A549 (cell line): ENCODE measurements around the gene PREX1. TPM values are rescaled to one million over a fixed set of nuclear protein-coding genes. Genes with fewer than 3 reads are reported as not detected.

Experiments used
- ATAC-seq, 2 experiments: fragments of 200-7000 bp in 1 of 2; fragments of >200 bp in 1 of 2; cut with Nextera tagmentation in 1 of 2; cut with Tn5 transposase in 1 of 2; 3 replicates each; pipeline versions ENCODE4 v1.8.0 to v1.9.1; 2018 to 2020; ENCODE audit warnings: mild to moderate bottlenecking in 1 of 2, moderate library complexity in 1 of 2
- CTCF ChIA-PET: fragments of 300-600 bp; sonication (Branson Sonifier 250); formaldehyde crosslinking; extraction: SDS; loops from one replicate; lab custom pipeline; 2021; ENCODE audit warnings: antibody characterized with exemption, inconsistent platforms; lab: Yijun Ruan, JAX
- POLR2A ChIA-PET: fragments of 350-600 bp; formaldehyde crosslinking; extraction: SDS; loops from one replicate; lab custom pipeline; 2021; ENCODE audit warnings: antibody characterized with exemption, inconsistent platforms; lab: Yijun Ruan, JAX
- DNase-seq, 2 experiments: peaks; one replicate each; pipeline versions ENCODE4 v3.0.0 to v3.0.0-alpha.2; 2011 to 2016; ENCODE audit warnings: low read depth in 1 of 2, low spot score in 1 of 2
- FAIRE-seq: peaks from 2 replicates; lab custom pipeline; 2011; peaks lifted over from hg19 to GRCh38; lab: Jason Lieb, UNC
- H3K27ac ChIP-seq, 2 experiments: fragments of >200 bp; sonication (Bioruptor Twin); formaldehyde crosslinking; 3 replicates each; pipeline ENCODE4 v1.5.1; 2016 to 2017
- H3K4me1 ChIP-seq: fragments of >200 bp; sonication (Bioruptor Twin); formaldehyde crosslinking; 3 replicates; pipeline ENCODE4 v1.6.1; 2016
- H3K4me2 ChIP-seq: fragments of >200 bp; sonication (Bioruptor Twin); formaldehyde crosslinking; 3 replicates; pipeline ENCODE4 v1.6.1; 2016
- H3K4me3 ChIP-seq: fragments of >200 bp; sonication (Bioruptor Twin); formaldehyde crosslinking; 3 replicates; pipeline ENCODE4 v1.5.1; 2016
- H3K9me3 ChIP-seq: fragments of >200 bp; sonication (Bioruptor Twin); formaldehyde crosslinking; 3 replicates; pipeline ENCODE4 v1.6.1; 2016
- BHLHE40 ChIP-seq: IDR thresholded peaks from 2 replicates; pipeline ENCODE4 v1.6.1; 2012; ENCODE audit warnings: low read depth, low read length, inconsistent platforms
- CBX2 ChIP-seq: fragments of 200-600 bp; sonication (generic); IDR thresholded peaks from 2 replicates; pipeline ENCODE4 v1.6.1; 2016; ENCODE audit warnings: low read depth, mild to moderate bottlenecking, borderline replicate concordance
- CBX8 ChIP-seq: fragments of 200-600 bp; sonication (generic); IDR thresholded peaks from 2 replicates; pipeline ENCODE4 v1.6.1; 2016
- CHD2 ChIP-seq: fragments of 150-350 bp; IDR thresholded peaks from 2 replicates; pipeline ENCODE4 v1.6.1; 2014; ENCODE audit warnings: low read length; ENCODE audit not compliant: partially characterized antibody
- E2F6 ChIP-seq: IDR thresholded peaks from 2 replicates; pipeline ENCODE4 v1.6.1; 2012; ENCODE audit warnings: low read depth, borderline replicate concordance
- EP300 ChIP-seq, 2 experiments: fragments of >200 bp; sonication (Bioruptor Twin); formaldehyde crosslinking; IDR thresholded peaks; 2 replicates in 1 of 2; 3 replicates in 1 of 2; pipeline ENCODE4 v1.6.1; 2016 to 2017
- FOSB ChIP-seq: fragments of 250-450 bp; sonication (Bioruptor Pico); IDR thresholded peaks from 2 replicates; pipeline ENCODE4 v1.5.0; 2020; ENCODE audit warnings: mild to moderate bottlenecking, moderate library complexity
- FOSL2 ChIP-seq, 2 experiments: fragments of 450-650 bp in 1 of 2; fragments of >200 bp in 1 of 2; sonication (Bioruptor Twin) in 1 of 2; formaldehyde crosslinking; IDR thresholded peaks; 2 replicates each; pipeline versions ENCODE4 v1.5.0 to v1.6.1; 2016 to 2020; ENCODE audit warnings: mild to moderate bottlenecking in 1 of 2, moderate library complexity in 1 of 2
- GATA3 ChIP-seq: IDR thresholded peaks from 2 replicates; pipeline ENCODE4 v1.6.1; 2012; ENCODE audit warnings: borderline replicate concordance
- HOXA7 ChIP-seq: fragments of 250-450 bp; sonication (Bioruptor Pico); IDR thresholded peaks from 2 replicates; pipeline ENCODE4 v1.5.0; 2020; ENCODE audit warnings: mild to moderate bottlenecking, moderate library complexity
- HOXB13 ChIP-seq: fragments of 250-450 bp; sonication (Bioruptor Pico); IDR thresholded peaks from 2 replicates; pipeline ENCODE4 v1.5.0; 2020; ENCODE audit warnings: low read depth, mild to moderate bottlenecking, moderate library complexity
- HOXB5 ChIP-seq: fragments of 250-450 bp; sonication (Bioruptor Pico); IDR thresholded peaks from 2 replicates; pipeline ENCODE4 v1.5.0; 2020; ENCODE audit warnings: mild to moderate bottlenecking, moderate library complexity
- JUNB ChIP-seq: fragments of >200 bp; sonication (Bioruptor Twin); formaldehyde crosslinking; IDR thresholded peaks from 2 replicates; pipeline ENCODE4 v1.6.1; 2016
- MAZ ChIP-seq: fragments of 150-350 bp; IDR thresholded peaks from 2 replicates; pipeline ENCODE4 v1.6.1; 2014; ENCODE audit warnings: antibody characterized with exemption, low read depth, low read length, borderline replicate concordance
- MYC ChIP-seq: IDR thresholded peaks from 2 replicates; pipeline ENCODE4 v1.6.1; 2012; ENCODE audit warnings: mild to moderate bottlenecking, inconsistent platforms, low read length, improper control_type of control experiment, borderline replicate concordance
- NPAS2 ChIP-seq: fragments of 250-450 bp; sonication (Bioruptor Pico); IDR thresholded peaks from 2 replicates; pipeline ENCODE4 v1.8.0; 2022; ENCODE audit warnings: mild to moderate bottlenecking, moderate library complexity, borderline replicate concordance
- POLR2AphosphoS2 ChIP-seq: conservative IDR thresholded peaks from 2 replicates; pipeline ENCODE4 v1.6.1; 2012; ENCODE audit warnings: low read length, improper control_type of control experiment, inconsistent platforms
- RCOR1 ChIP-seq: fragments of 150-350 bp; IDR thresholded peaks from 2 replicates; pipeline ENCODE4 v1.6.1; 2014; ENCODE audit warnings: antibody characterized with exemption, low read length, low read depth
- RFX5 ChIP-seq: fragments of 450-650 bp; IDR thresholded peaks from 2 replicates; pipeline ENCODE4 v1.7.1; 2014; ENCODE audit warnings: antibody characterized with exemption, mild to moderate bottlenecking, moderate library complexity
- ZFP36 ChIP-seq: fragments of 450-650 bp; IDR thresholded peaks from 2 replicates; pipeline ENCODE4 v1.6.1; 2014; ENCODE audit warnings: borderline replicate concordance; ENCODE audit not compliant: partially characterized antibody
- WGBS: methylation state at CpG from one replicate; pipeline ENCODE4 v1.1.6; 2017; ENCODE audit errors: missing lambda C conversion rate; 5-methylcytosine and 5-hydroxymethylcytosine counted together
- polyA plus RNA-seq, 4 experiments: library from polyadenylated mRNA; depleted of rRNA in 3 of 4; stranded (reverse); fragments of >200 nt; fragmentation: RNase III in 1 of 4; extraction: RNeasy Plus Mini Kit Qiagen cat#74134 plus additional on column Dnase treatment in 1 of 4; gene quantifications; 2 replicates in 3 of 4; 3 replicates in 1 of 4; pipeline ENCODE4 v1.2.3, GENCODE V29; 2011 to 2017
- TF ChIP-seq, protein P1 (sequence below): fragments of 200-600 bp; sonication (generic); IDR thresholded peaks from 2 replicates; pipeline ENCODE4 v1.6.1; 2016; ENCODE audit warnings: antibody characterized with exemption, mild to moderate bottlenecking, moderate library complexity

Gene PREX1
- polyA plus RNA-seq, 2 of the 4 experiments (the other 2 are of a cell fraction): 3.6 to 4.2 TPM

DNA sequence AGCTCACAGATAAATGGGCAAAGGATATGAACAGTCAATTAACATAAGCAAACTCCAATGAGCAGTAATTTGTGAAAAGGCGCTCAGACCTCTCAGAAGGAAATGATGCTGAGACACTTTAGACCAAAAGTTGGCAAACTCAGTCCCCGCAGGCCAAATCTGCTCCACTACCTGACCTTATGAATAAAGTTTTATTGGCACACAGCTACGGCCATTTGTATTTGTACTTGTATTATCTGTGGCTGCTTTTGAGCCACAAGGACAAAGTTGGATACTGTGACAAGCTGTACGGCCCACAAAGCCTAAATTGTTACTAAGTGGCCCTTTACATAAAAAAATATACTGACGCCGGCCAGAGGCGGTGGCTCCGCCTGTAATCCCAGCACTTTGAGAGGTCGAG, 167.0 kb downstream of the PREX1 start:
- 89% methylated on average over 9 of the region's 9 CpGs for WGBS
- Histone ChIP-seq H3K4me1 (no peaks in the 10 kb centered on the region), H3K4me2 (no peak overlapping the region), H3K9me3 (no peaks in the 10 kb centered on the region), H3K4me3 (no peak overlapping the region), H3K27ac (no peak overlapping the region)
- ChIA-PET POLR2A (no interaction called here), CTCF (interaction anchor here (1.2 to 13.8 kb wide), 3 partner anchors 23 to 982 kb away, joined by 3 to 494 read pairs (median 4); partner anchors contain the start of gene ARFGEF2)
- ATAC-seq (no peak), FAIRE-seq (no peak), DNase-seq (no peak)
- TF ChIP-seq RFX5: no peak
- TF ChIP-seq BHLHE40: no peak
- no peak for TF ChIP-seq ZFP36
- no peak for TF ChIP-seq EP300 (IDR thresholded peaks at IDR 0.05)
- TF ChIP-seq, protein P1, sequence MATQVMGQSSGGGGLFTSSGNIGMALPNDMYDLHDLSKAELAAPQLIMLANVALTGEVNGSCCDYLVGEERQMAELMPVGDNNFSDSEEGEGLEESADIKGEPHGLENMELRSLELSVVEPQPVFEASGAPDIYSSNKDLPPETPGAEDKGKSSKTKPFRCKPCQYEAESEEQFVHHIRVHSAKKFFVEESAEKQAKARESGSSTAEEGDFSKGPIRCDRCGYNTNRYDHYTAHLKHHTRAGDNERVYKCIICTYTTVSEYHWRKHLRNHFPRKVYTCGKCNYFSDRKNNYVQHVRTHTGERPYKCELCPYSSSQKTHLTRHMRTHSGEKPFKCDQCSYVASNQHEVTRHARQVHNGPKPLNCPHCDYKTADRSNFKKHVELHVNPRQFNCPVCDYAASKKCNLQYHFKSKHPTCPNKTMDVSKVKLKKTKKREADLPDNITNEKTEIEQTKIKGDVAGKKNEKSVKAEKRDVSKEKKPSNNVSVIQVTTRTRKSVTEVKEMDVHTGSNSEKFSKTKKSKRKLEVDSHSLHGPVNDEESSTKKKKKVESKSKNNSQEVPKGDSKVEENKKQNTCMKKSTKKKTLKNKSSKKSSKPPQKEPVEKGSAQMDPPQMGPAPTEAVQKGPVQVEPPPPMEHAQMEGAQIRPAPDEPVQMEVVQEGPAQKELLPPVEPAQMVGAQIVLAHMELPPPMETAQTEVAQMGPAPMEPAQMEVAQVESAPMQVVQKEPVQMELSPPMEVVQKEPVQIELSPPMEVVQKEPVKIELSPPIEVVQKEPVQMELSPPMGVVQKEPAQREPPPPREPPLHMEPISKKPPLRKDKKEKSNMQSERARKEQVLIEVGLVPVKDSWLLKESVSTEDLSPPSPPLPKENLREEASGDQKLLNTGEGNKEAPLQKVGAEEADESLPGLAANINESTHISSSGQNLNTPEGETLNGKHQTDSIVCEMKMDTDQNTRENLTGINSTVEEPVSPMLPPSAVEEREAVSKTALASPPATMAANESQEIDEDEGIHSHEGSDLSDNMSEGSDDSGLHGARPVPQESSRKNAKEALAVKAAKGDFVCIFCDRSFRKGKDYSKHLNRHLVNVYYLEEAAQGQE: no peak
- no peak for TF ChIP-seq CHD2
- no peak for TF ChIP-seq GATA3
- TF ChIP-seq FOSL2 (IDR thresholded peaks at IDR 0.05): no peak
- no peak for TF ChIP-seq FOSL2 (CRISPR knock-in tag; IDR thresholded peaks at IDR 0.05)
- TF ChIP-seq HOXB5 (CRISPR knock-in tag): no peak
- no peak for TF ChIP-seq HOXA7 (CRISPR knock-in tag)
- no peak for TF ChIP-seq E2F6
- TF ChIP-seq CBX8: no peak
- TF ChIP-seq POLR2AphosphoS2: no peak
- TF ChIP-seq NPAS2 (CRISPR knock-in tag): no peak
- TF ChIP-seq MYC: no peak
- no peak for TF ChIP-seq RCOR1
- no peak for TF ChIP-seq FOSB (CRISPR knock-in tag)
- no peak for TF ChIP-seq HOXB13 (CRISPR knock-in tag)

DNA sequence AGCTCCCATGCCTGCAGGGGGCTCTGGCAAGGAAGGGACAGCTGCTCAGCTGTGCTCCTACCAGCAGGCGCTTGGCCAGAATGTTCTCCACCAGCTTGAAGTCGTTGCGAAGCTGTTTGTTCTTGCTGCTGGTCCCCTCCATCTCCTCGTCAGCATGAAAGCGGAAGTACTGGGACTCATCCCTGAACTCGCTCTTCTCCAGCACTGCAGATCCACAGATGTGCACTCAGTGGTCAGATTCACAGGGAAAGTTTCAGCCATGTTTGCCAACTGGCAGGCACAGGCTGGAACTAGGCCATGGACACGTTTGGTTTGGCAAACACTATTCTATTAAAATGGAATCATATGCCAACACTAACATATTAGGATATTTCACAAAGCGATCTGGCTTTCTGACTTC, 167.9 kb downstream of the PREX1 start:
- no peak for FAIRE-seq
- WGBS: 87% methylated on average over 8 of the region's 8 CpGs

More for the DNA sequence above, 167.9 kb downstream of the PREX1 start:
- Histone ChIP-seq H3K4me2 (no peak overlapping the region), H3K4me1 (no peaks in the 10 kb centered on the region), H3K9me3 (no peaks in the 10 kb centered on the region), H3K27ac (no peak overlapping the region), H3K4me3 (no peak overlapping the region)
- DNase-seq (no peak), ATAC-seq (no peak)
- TF ChIP-seq JUNB (no peak), E2F6 (no peak), MAZ (no peak), CBX2 (no peak), ZFP36 (no peak)
- CTCF ChIA-PET: interaction anchor here (0.7 to 13.8 kb wide), 4 partner anchors 13 to 981 kb away, joined by 3 to 494 read pairs (median 4); partner anchors contain the start of gene ARFGEF2
- POLR2A ChIA-PET: no interaction called here
